Ovary (tissue), 3 donors: ENCODE data around the gene GNAI1.

Source experiments
- CTCF ChIP-seq, 3 donors: fragments of 450-650 bp in 2 of 3; fragments of 200-600 bp in 1 of 3; IDR thresholded peaks; one replicate each; pipeline versions ENCODE4 v1.5.1 to v1.8.0; 2016 to 2022; ENCODE audit warnings: antibody characterized with exemption in 3 of 3, mild to moderate bottlenecking in 1 of 3
- POLR2A ChIP-seq: fragments of 450-650 bp; IDR thresholded peaks from one replicate; pipeline ENCODE4 v1.6.1; 2017; ENCODE audit warnings: antibody characterized with exemption, mild to moderate bottlenecking, moderate library complexity
- donor health status: DM: no; HTN: no; CAD: no.

GRCh38 chr7:80236681-80237080, 102.0 kb downstream of the GNAI1 start:
- TF ChIP-seq POLR2A: no peak
- no peak for TF ChIP-seq CTCF (IDR thresholded peaks at IDR 0.05)
